Right lobe of liver (tissue), 6 donors: ENCODE data around the gene TMEM225. TPM values are rescaled to one million over a fixed set of nuclear protein-coding genes. Genes with fewer than 3 reads are reported as not detected.

Source experiments
- ATAC-seq, 4 donors: fragments of 200-7000 bp; cut with Tn5 transposase; one replicate each; pipeline ENCODE4 v1.9.1; 2020; ENCODE audit warnings: mild to moderate bottlenecking in 4 of 4, moderate library complexity in 4 of 4
- DNase-seq, 3 donors: peaks; one replicate each; pipeline ENCODE4 v3.0.0-alpha.2; 2020
- H3K27ac ChIP-seq, 3 donors: fragments of 200-600 bp; one replicate each; pipeline ENCODE4 v1.8.0; 2022
- H3K27me3 ChIP-seq, 2 donors: fragments of 200-600 bp; one replicate each; pipeline ENCODE4 v1.8.0; 2022
- H3K36me3 ChIP-seq, 4 donors: fragments of 200-600 bp; sonication (generic) in 1 of 4; one replicate each; pipeline versions ENCODE4 v1.5.1 to v1.8.0; 2017 to 2022; ENCODE audit warnings: control low read depth in 1 of 4
- H3K4me1 ChIP-seq, 4 donors: fragments of 200-600 bp; sonication (generic) in 1 of 4; one replicate each; pipeline versions ENCODE4 v1.5.1 to v1.8.0; 2017 to 2022; ENCODE audit warnings: control low read depth in 1 of 4
- H3K4me3 ChIP-seq, 3 donors: fragments of 200-600 bp; one replicate each; pipeline ENCODE4 v1.8.0; 2022
- H3K9me3 ChIP-seq, 4 donors: fragments of 200-600 bp; sonication (generic) in 1 of 4; one replicate each; pipeline versions ENCODE4 v1.5.1 to v1.8.0; 2017 to 2022; ENCODE audit warnings: control low read depth in 1 of 4
- CTCF ChIP-seq, 4 donors: fragments of 200-600 bp in 3 of 4; fragments of 450-650 bp in 1 of 4; IDR thresholded peaks; one replicate each; pipeline versions ENCODE4 v1.5.1 to v1.8.0; 2016 to 2022; ENCODE audit warnings: antibody characterized with exemption in 4 of 4, mild to moderate bottlenecking in 2 of 4
- POLR2A ChIP-seq: fragments of 450-650 bp; IDR thresholded peaks from one replicate; pipeline ENCODE4 v1.6.1; 2017; ENCODE audit warnings: antibody characterized with exemption, mild to moderate bottlenecking
- WGBS: methylation state at CpG from one replicate; pipeline ENCODE4 v1.1.6; 2018; ENCODE audit warnings: low coverage, low lambda C conversion rate; ENCODE audit not compliant: insufficient coverage; ENCODE audit errors: missing lambda C conversion rate; 5-methylcytosine and 5-hydroxymethylcytosine counted together
- intact Hi-C, 2 donors: fragments of 100-400 bp; cut with DNase I; formaldehyde crosslinking; loops; one replicate each; pipeline versions ENCODE4 v1.11.2 to v1.14.1; 2022
- long read RNA-seq: library from polyadenylated mRNA; unstranded; transcript quantifications from one replicate; pipeline ENCODE4 v2.0.0, GENCODE V29; 2019
- total RNA-seq, 6 experiments: library from RNA; depleted of rRNA in 2 of 6; stranded (reverse); fragments of >200 nt in 2 of 6; fragmentation: NEBNext Ultra II Directional in 3 of 6; extraction: Animal tissue kit (Norgen Biotek cat#: 25700) in 3 of 6; gene quantifications; one replicate each; pipeline versions ENCODE4 v1.1.0 to v1.2.4, GENCODE V29; 2016 to 2023
- donor health status: DM: no; HTN: yes; CAD: no.
- donor health status: DM: no; HTN: no; CAD: no.
- donor health status: DM: no; HTN: no; CAD: no.
- donor health status: DM: no; HTN: yes; CAD: no.
- donor health status: DM: no; HTN: yes; CAD: no.

The TMEM225 gene, protein sequence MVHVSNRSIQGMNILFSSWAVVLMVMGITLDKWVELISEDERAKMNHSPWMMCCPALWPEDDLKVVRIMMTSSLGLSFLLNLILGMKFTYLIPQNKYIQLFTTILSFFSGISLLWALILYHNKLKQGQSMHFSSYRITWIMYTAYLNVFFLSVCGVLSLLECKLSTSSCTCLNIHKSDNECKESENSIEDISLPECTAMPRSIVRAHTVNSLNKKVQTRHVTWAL
- not detected for total RNA-seq
- long read RNA-seq = 0 reads

DNA sequence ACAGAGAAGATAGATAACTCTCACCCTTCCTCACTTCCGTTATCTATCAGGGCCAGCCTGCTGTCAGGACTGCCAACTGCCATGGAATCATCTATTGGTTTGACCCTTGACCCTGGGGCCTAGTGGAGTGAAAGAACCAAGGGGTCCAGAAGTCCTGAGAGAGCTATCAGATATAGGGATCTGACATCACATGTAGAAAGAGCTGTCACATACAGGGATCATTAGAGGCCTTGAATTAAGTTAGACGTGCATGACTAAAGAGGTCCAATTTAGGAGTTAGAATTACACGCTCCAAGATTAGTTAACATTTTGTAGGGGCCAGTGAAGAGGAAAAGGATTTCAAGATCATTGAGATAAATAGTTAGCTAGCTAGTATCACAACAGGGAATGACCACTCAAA lies at the start of gene TMEM225:
TMEM225 (minus strand) TSS at position 101 of the 400 bp plus-strand sequence. CDS start 245 bp downstream, outside the sequence.
- Histone ChIP-seq H3K27ac (no peak within 1 kb of the TSS), H3K36me3 (no peaks in the 10 kb centered on the region), H3K27me3 (no peaks in the 10 kb centered on the region), H3K9me3 (no peaks in the 10 kb centered on the region), H3K4me1 (no peaks in the 10 kb centered on the region), H3K4me3 (no peak within 1 kb of the TSS)
- no peak for ATAC-seq
- intact Hi-C loops = no loop called here
- 78% methylated on average over 3 of the region's 3 CpGs for whole genome bisulfite sequencing
- no peak for TF ChIP-seq CTCF (IDR thresholded peaks at IDR 0.05)
- TF ChIP-seq POLR2A = no peak
- DNase-seq = no peak

- 36% methylated on average over 1 of the region's 1 CpG for WGBS
- intact Hi-C loops = no loop called here
- H3K9me3 ChIP-seq = no peaks in the 10 kb centered on the region
These were observed 38.6 kb upstream of the TMEM225 start for GRCh38 chr11:123924027-123924426.

DNA sequence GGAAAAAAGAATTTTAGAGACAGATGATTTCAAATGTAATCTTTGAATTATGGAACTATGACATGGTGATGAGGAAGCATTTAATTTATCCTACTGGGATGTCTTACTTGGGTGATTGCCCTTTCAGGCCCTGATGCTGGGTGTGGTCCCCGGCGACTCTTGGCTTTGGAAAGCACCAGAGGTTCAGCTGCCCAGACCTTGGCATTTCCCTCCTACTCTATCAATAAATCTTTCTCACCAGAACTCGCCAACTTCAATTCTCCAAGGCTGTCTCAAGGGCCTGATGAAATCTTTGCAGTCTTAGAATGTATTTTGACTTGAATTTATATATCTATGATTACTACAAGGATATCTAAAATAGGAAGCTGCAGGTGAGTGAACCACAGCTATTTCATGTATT lies 35.5 kb upstream of the TMEM225 start:
- no peak for DNase-seq
- TF ChIP-seq POLR2A (no peak), CTCF (IDR thresholded peaks at IDR 0.05) (no peak)
- Histone ChIP-seq H3K4me3 (no peak overlapping the region), H3K27ac (no peak overlapping the region), H3K9me3 (no peaks in the 10 kb centered on the region), H3K4me1 (no peaks in the 10 kb centered on the region), H3K27me3 (no peaks in the 10 kb centered on the region), H3K36me3 (no peaks in the 10 kb centered on the region)
- no peak for ATAC-seq
- intact Hi-C loops = no loop called here
- 63% methylated on average over 2 of the region's 3 CpGs for WGBS

More at GRCh38 chr11:123924027-123924426, 38.6 kb upstream of the TMEM225 start:
- no peak overlapping the region for H3K4me3 ChIP-seq
- H3K27me3 ChIP-seq = no peaks in the 10 kb centered on the region
- H3K4me1 ChIP-seq = no peaks in the 10 kb centered on the region
- ATAC-seq = no peak
- H3K27ac ChIP-seq = no peak overlapping the region
- H3K36me3 ChIP-seq = no peaks in the 10 kb centered on the region
- DNase-seq = no peak
- TF ChIP-seq POLR2A (no peak), CTCF (IDR thresholded peaks at IDR 0.05) (no peak)

- 35% methylated on average over 3 of the region's 3 CpGs for WGBS
- Histone ChIP-seq H3K27ac (no peak overlapping the region), H3K4me1 (no peaks in the 10 kb centered on the region), H3K36me3 (no peaks in the 10 kb centered on the region), H3K27me3 (no peaks in the 10 kb centered on the region), H3K9me3 (no peaks in the 10 kb centered on the region), H3K4me3 (no peak overlapping the region)
- DNase-seq = no peak
- ATAC-seq = no peak
- no peak for TF ChIP-seq CTCF (IDR thresholded peaks at IDR 0.05)
- no peak for TF ChIP-seq POLR2A
- intact Hi-C loops = no loop called here
These were observed 20.4 kb upstream of the TMEM225 start for GRCh38 chr11:123905826-123906225.
